ENCODE results near the gene KIF23. TPM values are rescaled to one million over a fixed set of nuclear protein-coding genes. Genes with fewer than 3 reads are reported as not detected.

The KIF23 gene
- total RNA-seq, 2 experiments from 2014 or later: 54.0 to 61.6 TPM

DNA sequence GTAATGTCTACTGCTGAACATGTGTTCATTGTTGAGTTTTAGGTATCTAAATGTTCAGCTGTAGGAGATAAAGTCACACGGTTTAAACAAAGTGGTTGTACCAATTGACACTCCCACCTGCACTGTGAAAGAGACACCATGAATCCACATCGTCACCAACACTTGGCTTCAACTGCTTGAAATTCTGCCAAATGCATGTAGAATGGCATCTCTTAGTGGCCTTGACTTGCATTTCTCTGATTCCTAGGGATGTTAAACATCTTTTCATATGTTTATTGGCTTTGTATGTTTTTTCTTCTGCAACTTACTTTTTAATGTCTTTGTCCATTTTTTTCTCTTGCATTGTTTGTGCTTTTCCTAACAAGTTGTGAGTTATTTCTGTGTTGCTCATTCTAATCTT lies 81.9 kb downstream of the KIF23 start:
- Histone ChIP-seq H3K9me2 (ENCODE audit: insufficient read depth, low read length) (no peaks in the 10 kb centered on the region), H3K9me3 (ENCODE audit: low read length) (no peaks in the 10 kb centered on the region), H3K4me1 (ENCODE audit: insufficient read depth, low read length, poor library complexity, severe bottlenecking) (no peaks in the 10 kb centered on the region), H4K20me1 (ENCODE audit: insufficient read depth, low read length) (no peaks in the 10 kb centered on the region), H3K36me3 (ENCODE audit: insufficient read depth, low read length) (no peaks in the 10 kb centered on the region), H3K27ac (ENCODE audit: low read depth, low read length, poor library complexity, severe bottlenecking) (no peak overlapping the region), H2AFZ (ENCODE audit: low read length) (no peak overlapping the region), H3K79me2 (ENCODE audit: insufficient read depth, low read depth, low read length) (no peaks in the 10 kb centered on the region), H3K4me2 (ENCODE audit: low read length) (no peak overlapping the region), H3K4me3 (ENCODE audit: low read depth, low read length, poor library complexity, severe bottlenecking) (no peak overlapping the region)
- intact Hi-C loops (cut with micrococcal nuclease; ENCODE audit: unreplicated experiment): no loop called here
- TF ChIP-seq, protein P1, sequence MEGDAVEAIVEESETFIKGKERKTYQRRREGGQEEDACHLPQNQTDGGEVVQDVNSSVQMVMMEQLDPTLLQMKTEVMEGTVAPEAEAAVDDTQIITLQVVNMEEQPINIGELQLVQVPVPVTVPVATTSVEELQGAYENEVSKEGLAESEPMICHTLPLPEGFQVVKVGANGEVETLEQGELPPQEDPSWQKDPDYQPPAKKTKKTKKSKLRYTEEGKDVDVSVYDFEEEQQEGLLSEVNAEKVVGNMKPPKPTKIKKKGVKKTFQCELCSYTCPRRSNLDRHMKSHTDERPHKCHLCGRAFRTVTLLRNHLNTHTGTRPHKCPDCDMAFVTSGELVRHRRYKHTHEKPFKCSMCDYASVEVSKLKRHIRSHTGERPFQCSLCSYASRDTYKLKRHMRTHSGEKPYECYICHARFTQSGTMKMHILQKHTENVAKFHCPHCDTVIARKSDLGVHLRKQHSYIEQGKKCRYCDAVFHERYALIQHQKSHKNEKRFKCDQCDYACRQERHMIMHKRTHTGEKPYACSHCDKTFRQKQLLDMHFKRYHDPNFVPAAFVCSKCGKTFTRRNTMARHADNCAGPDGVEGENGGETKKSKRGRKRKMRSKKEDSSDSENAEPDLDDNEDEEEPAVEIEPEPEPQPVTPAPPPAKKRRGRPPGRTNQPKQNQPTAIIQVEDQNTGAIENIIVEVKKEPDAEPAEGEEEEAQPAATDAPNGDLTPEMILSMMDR (conservative IDR thresholded peaks at IDR 0.05; ENCODE audit: low read length): no peak
- TF ChIP-seq EZH2phosphoT487 (IDR thresholded peaks at IDR 0.05; ENCODE audit: borderline replicate concordance, low read depth, low read length): no peak
- CTCF ChIA-PET (ENCODE audit: unreplicated experiment): no interaction called here
- no peak for DNase-seq (ENCODE audit: low spot score)
- BruUV-seq (replicated peaks): no TSS peak
- POLR2A ChIA-PET: no interaction called here

- no peaks in the 10 kb centered on the region for H3K79me2 ChIP-seq (ENCODE audit: insufficient read depth, low read depth, low read length)
- intact Hi-C loops (cut with micrococcal nuclease; ENCODE audit: unreplicated experiment): no loop called here
- no peak overlapping the region for H2AFZ ChIP-seq (ENCODE audit: low read length)
- H3K4me3 ChIP-seq (ENCODE audit: low read depth, low read length, poor library complexity, severe bottlenecking): no peak overlapping the region
- CTCF ChIA-PET (ENCODE audit: unreplicated experiment): no interaction called here
- no peak for TF ChIP-seq EZH2phosphoT487 (IDR thresholded peaks at IDR 0.05; ENCODE audit: borderline replicate concordance, low read depth, low read length)
- TF ChIP-seq, protein P1 (conservative IDR thresholded peaks at IDR 0.05; ENCODE audit: low read length): no peak
- H3K4me2 ChIP-seq (ENCODE audit: low read length): no peak overlapping the region
- no peaks in the 10 kb centered on the region for H3K9me2 ChIP-seq (ENCODE audit: insufficient read depth, low read length)
- H3K36me3 ChIP-seq (ENCODE audit: insufficient read depth, low read length): no peaks in the 10 kb centered on the region
- no peaks in the 10 kb centered on the region for H3K4me1 ChIP-seq (ENCODE audit: insufficient read depth, low read length, poor library complexity, severe bottlenecking)
- no peak overlapping the region for H3K27ac ChIP-seq (ENCODE audit: low read depth, low read length, poor library complexity, severe bottlenecking)
- BruUV-seq (replicated peaks): no TSS peak
- H3K9me3 ChIP-seq (ENCODE audit: low read length): no peaks in the 10 kb centered on the region
- no peaks in the 10 kb centered on the region for H4K20me1 ChIP-seq (ENCODE audit: insufficient read depth, low read length)
- no peak for DNase-seq (ENCODE audit: low spot score)
- POLR2A ChIA-PET: no interaction called here
Measured at GRCh38 chr15:69497076-69497475, 82.9 kb downstream of the KIF23 start.

- Histone ChIP-seq H4K20me1 (ENCODE audit: insufficient read depth, low read length) (no peaks in the 10 kb centered on the region), H3K4me3 (ENCODE audit: low read depth, low read length, poor library complexity, severe bottlenecking) (no peak overlapping the region), H3K36me3 (ENCODE audit: insufficient read depth, low read length) (no peaks in the 10 kb centered on the region), H3K4me1 (ENCODE audit: insufficient read depth, low read length, poor library complexity, severe bottlenecking) (no peaks in the 10 kb centered on the region), H3K79me2 (ENCODE audit: insufficient read depth, low read depth, low read length) (no peaks in the 10 kb centered on the region), H3K9me3 (ENCODE audit: low read length) (no peaks in the 10 kb centered on the region), H3K4me2 (ENCODE audit: low read length) (no peak overlapping the region), H2AFZ (ENCODE audit: low read length) (no peak overlapping the region), H3K9me2 (ENCODE audit: insufficient read depth, low read length) (no peaks in the 10 kb centered on the region), H3K27ac (ENCODE audit: low read depth, low read length, poor library complexity, severe bottlenecking) (no peak overlapping the region)
- ChIA-PET POLR2A (no interaction called here), CTCF (ENCODE audit: unreplicated experiment) (no interaction called here)
- no peak for DNase-seq (ENCODE audit: low spot score)
- TF ChIP-seq EZH2phosphoT487 (IDR thresholded peaks at IDR 0.05; ENCODE audit: borderline replicate concordance, low read depth, low read length): no peak
- intact Hi-C loops (cut with micrococcal nuclease; ENCODE audit: unreplicated experiment): no loop called here
- no TSS peak for BruUV-seq (replicated peaks)
Measured at GRCh38 chr15:69497667-69498066, 83.5 kb downstream of the KIF23 start.

Small RNAs within 50 kb of the gene (small RNA-seq; reads per million reads assigned to genes)
- gene RF00012: not detected

Other genes starting within 250 kb of the KIF23 start
- not detected in 2 replicates for gene PAQR5, start 115.4 kb upstream of the KIF23 start, total RNA-seq (2014; rRNA removed; shearing (Covaris generic))
- gene PAQR5, start 115.4 kb upstream of the KIF23 start, total RNA-seq (2022): not detected in 2 replicates
- gene RPLP1, start 38.5 kb downstream of the KIF23 start, total RNA-seq (2014; rRNA removed; shearing (Covaris generic)): 469 and 889 TPM in 2 replicates
- gene RPLP1, start 38.5 kb downstream of the KIF23 start, total RNA-seq (2022): 2,251 and 2,407 TPM in 2 replicates